HEK293 (cell line): Measurements from ENCODE around the gene PRR5.

Source experiments
- CTCF ChIA-PET: fragments of 350-600 bp; formaldehyde crosslinking; extraction: SDS; loops from one replicate; lab custom pipeline; 2021; ENCODE audit warnings: antibody characterized with exemption; lab: Yijun Ruan, JAX
- POLR2A ChIA-PET: fragments of 300-600 bp; formaldehyde crosslinking; extraction: SDS; loops from one replicate; lab custom pipeline; 2020; ENCODE audit warnings: antibody characterized with exemption, inconsistent platforms; lab: Yijun Ruan, JAX
- H3K27ac ChIP-seq: fragments of 200-500 bp; sonication (Bioruptor generic); 2 replicates; pipeline ENCODE4 v1.5.1; 2014; ENCODE audit warnings: low read depth, low read length, control low read depth, inconsistent platforms; ENCODE audit errors: extremely low read depth
- H3K36me3 ChIP-seq, 2 experiments: fragments of 200-500 bp in 1 of 2; sonication (Bioruptor generic) in 1 of 2; 1 replicate in 1 of 2; 2 replicates in 1 of 2; pipeline ENCODE4 v1.5.1; 2014 to 2017; ENCODE audit warnings: inconsistent platforms in 2 of 2, low read length in 2 of 2; ENCODE audit not compliant: control insufficient read depth in 2 of 2, insufficient read depth in 1 of 2
- H3K4me1 ChIP-seq: fragments of 200-500 bp; sonication (Bioruptor generic); 2 replicates; pipeline ENCODE4 v1.5.1; 2014; ENCODE audit warnings: mild to moderate bottlenecking, low read length, inconsistent platforms; ENCODE audit not compliant: control insufficient read depth, insufficient read depth
- H3K4me3 ChIP-seq: 2 replicates; pipeline ENCODE4 v1.5.1; 2011; ENCODE audit warnings: low read depth, mild to moderate bottlenecking, control low read depth, low read length, moderate library complexity
- H3K9me3 ChIP-seq: fragments of 200-500 bp; sonication (Bioruptor generic); 2 replicates; pipeline ENCODE4 v1.5.1; 2014; ENCODE audit warnings: low read depth, low read length, inconsistent platforms; ENCODE audit not compliant: control insufficient read depth, insufficient read depth
- GFI1B ChIP-seq: fragments of 450-650 bp; formaldehyde crosslinking; IDR thresholded peaks from 2 replicates; pipeline ENCODE4 v1.5.1; 2016; ENCODE audit warnings: missing biosample characterization, missing genetic modification characterization
- KLF16 ChIP-seq: fragments of 450-650 bp; formaldehyde crosslinking; IDR thresholded peaks from 2 replicates; pipeline ENCODE4 v1.5.1; 2017; ENCODE audit warnings: missing biosample characterization, missing genetic modification characterization
- OVOL3 ChIP-seq: fragments of 450-650 bp; formaldehyde crosslinking; IDR thresholded peaks from 2 replicates; pipeline ENCODE4 v1.5.1; 2016; ENCODE audit warnings: missing biosample characterization, missing genetic modification characterization
- PRDM6 ChIP-seq: fragments of 450-650 bp; formaldehyde crosslinking; IDR thresholded peaks from 2 replicates; pipeline ENCODE4 v1.5.1; 2017; ENCODE audit warnings: missing biosample characterization, missing genetic modification characterization
- YY2 ChIP-seq: fragments of 450-650 bp; formaldehyde crosslinking; IDR thresholded peaks from 2 replicates; pipeline ENCODE4 v1.5.1; 2016; ENCODE audit warnings: missing biosample characterization, missing genetic modification characterization
- ZBTB48 ChIP-seq: fragments of 450-650 bp; formaldehyde crosslinking; IDR thresholded peaks from 2 replicates; pipeline ENCODE4 v1.5.1; 2016; ENCODE audit warnings: missing biosample characterization, missing genetic modification characterization
- ZBTB7A ChIP-seq: fragments of 450-650 bp; formaldehyde crosslinking; IDR thresholded peaks from 2 replicates; pipeline ENCODE4 v1.5.1; 2016; ENCODE audit warnings: low read depth, missing biosample characterization, missing genetic modification characterization
- ZFP69B ChIP-seq: fragments of 450-650 bp; formaldehyde crosslinking; IDR thresholded peaks from 2 replicates; pipeline ENCODE4 v1.5.1; 2016; ENCODE audit warnings: missing biosample characterization, missing genetic modification characterization
- ZNF211 ChIP-seq: fragments of 450-650 bp; formaldehyde crosslinking; IDR thresholded peaks from 2 replicates; pipeline ENCODE4 v1.5.1; 2016; ENCODE audit warnings: low read depth, missing biosample characterization, missing genetic modification characterization
- ZNF221 ChIP-seq: fragments of 450-650 bp; formaldehyde crosslinking; IDR thresholded peaks from 2 replicates; pipeline ENCODE4 v1.5.1; 2017; ENCODE audit warnings: missing biosample characterization, missing genetic modification characterization, borderline replicate concordance
- ZNF23 ChIP-seq: fragments of 450-650 bp; formaldehyde crosslinking; IDR thresholded peaks from 2 replicates; pipeline ENCODE4 v1.5.1; 2016; ENCODE audit warnings: missing biosample characterization, missing genetic modification characterization, borderline replicate concordance
- ZNF239 ChIP-seq: fragments of 450-650 bp; formaldehyde crosslinking; IDR thresholded peaks from 2 replicates; pipeline ENCODE4 v1.5.1; 2016; ENCODE audit warnings: missing biosample characterization, missing genetic modification characterization
- ZNF248 ChIP-seq: fragments of 450-650 bp; formaldehyde crosslinking; IDR thresholded peaks from 2 replicates; pipeline ENCODE4 v1.5.1; 2017; ENCODE audit warnings: missing biosample characterization, missing genetic modification characterization
- ZNF26 ChIP-seq: fragments of 450-650 bp; formaldehyde crosslinking; IDR thresholded peaks from 2 replicates; pipeline ENCODE4 v1.5.1; 2016; ENCODE audit warnings: missing biosample characterization, missing genetic modification characterization
- ZNF280D ChIP-seq: fragments of 450-650 bp; formaldehyde crosslinking; IDR thresholded peaks from 2 replicates; pipeline ENCODE4 v1.5.1; 2016; ENCODE audit warnings: missing biosample characterization, missing genetic modification characterization
- ZNF37A ChIP-seq: fragments of 450-650 bp; IDR thresholded peaks from 2 replicates; pipeline ENCODE4 v1.5.1; 2018; ENCODE audit warnings: missing biosample characterization, missing genetic modification characterization
- ZNF391 ChIP-seq: fragments of 450-650 bp; formaldehyde crosslinking; IDR thresholded peaks from 2 replicates; pipeline ENCODE4 v1.5.1; 2016; ENCODE audit warnings: low read depth, missing biosample characterization, missing genetic modification characterization, borderline replicate concordance
- ZNF473 ChIP-seq: fragments of 450-650 bp; formaldehyde crosslinking; IDR thresholded peaks from 2 replicates; pipeline ENCODE4 v1.5.1; 2017; ENCODE audit warnings: missing biosample characterization, missing genetic modification characterization
- ZNF560 ChIP-seq: fragments of 450-650 bp; formaldehyde crosslinking; IDR thresholded peaks from 2 replicates; pipeline ENCODE4 v1.5.1; 2017; ENCODE audit warnings: missing biosample characterization, missing genetic modification characterization, borderline replicate concordance
- ZNF768 ChIP-seq: fragments of 450-650 bp; formaldehyde crosslinking; IDR thresholded peaks from 2 replicates; pipeline ENCODE4 v1.5.1; 2018; ENCODE audit warnings: missing biosample characterization, mild to moderate bottlenecking, missing genetic modification characterization
- ZNF791 ChIP-seq: fragments of 450-650 bp; formaldehyde crosslinking; IDR thresholded peaks from 2 replicates; pipeline ENCODE4 v1.5.1; 2016; ENCODE audit warnings: missing biosample characterization, missing genetic modification characterization
- ZNF830 ChIP-seq: fragments of 450-650 bp; IDR thresholded peaks from 2 replicates; pipeline ENCODE4 v1.5.0; 2018; ENCODE audit warnings: missing biosample characterization, missing genetic modification characterization, low read depth, mild to moderate bottlenecking, moderate library complexity
- ZNF837 ChIP-seq: fragments of 450-650 bp; formaldehyde crosslinking; IDR thresholded peaks from 2 replicates; pipeline ENCODE4 v1.5.1; 2016; ENCODE audit warnings: missing biosample characterization, missing genetic modification characterization

The PRR5 gene

GRCh38 chr22:44761025-44761424, 59.0 kb downstream of the PRR5 start (continued):
- TF ChIP-seq ZNF26 (tag by site-specific recombination) (no peak), ZNF473 (tag by site-specific recombination) (no peak), ZBTB48 (tag by site-specific recombination) (no peak), ZNF23 (no peak), ZNF37A (tag by site-specific recombination) (no peak), ZFP69B (tag by site-specific recombination) (no peak), ZNF221 (no peak)

GRCh38 chr22:44764373-44764772, 62.4 kb downstream of the PRR5 start:
- POLR2A ChIA-PET: no interaction called here
- CTCF ChIA-PET: no interaction called here
- no peaks in the 10 kb centered on the region for H3K36me3 ChIP-seq
- no peak for TF ChIP-seq YY2
- no peak for TF ChIP-seq ZNF560
- TF ChIP-seq ZNF280D (tag by site-specific recombination): no peak
- TF ChIP-seq ZBTB7A (tag by site-specific recombination): no peak
- no peak for TF ChIP-seq ZNF791 (tag by site-specific recombination)
- peak; percentile 48; the same call in 1 of the 2 replicates for TF ChIP-seq ZNF768 (tag by site-specific recombination)
- TF ChIP-seq, all 188 proteins: peak for 1
- no peak overlapping the region for H3K4me3 ChIP-seq
- H3K27ac ChIP-seq: no peak overlapping the region
- H3K9me3 ChIP-seq: no peaks in the 10 kb centered on the region
- H3K4me1 ChIP-seq: no peaks in the 10 kb centered on the region

- no peaks in the 10 kb centered on the region for H3K4me1 ChIP-seq
- CTCF ChIA-PET: interaction anchor here (0.6 kb wide), 1 partner anchor 70 kb away, joined by 4 read pairs; no protein-coding TSS in a partner anchor
- TF ChIP-seq ZNF211 (tag by site-specific recombination) (no peak), GFI1B (tag by site-specific recombination) (no peak), KLF16 (tag by site-specific recombination) (no peak), PRDM6 (tag by site-specific recombination) (no peak), ZNF830 (tag by site-specific recombination) (no peak), ZNF239 (tag by site-specific recombination) (no peak), ZNF837 (no peak), ZNF391 (tag by site-specific recombination) (no peak), ZNF248 (tag by site-specific recombination) (no peak), OVOL3 (tag by site-specific recombination) (no peak)
- H3K36me3 ChIP-seq: no peaks in the 10 kb centered on the region
- POLR2A ChIA-PET: no interaction called here
- no peaks in the 10 kb centered on the region for H3K9me3 ChIP-seq
- H3K27ac ChIP-seq: no peak overlapping the region
- no peak overlapping the region for H3K4me3 ChIP-seq
Observed at GRCh38 chr22:44764974-44765373, 63.0 kb downstream of the PRR5 start.
